Vagina (tissue), 2 donors: ENCODE data around the gene ADD1. TPM values are rescaled to one million over a fixed set of nuclear protein-coding genes. Genes with fewer than 3 reads are reported as not detected.

Source experiments
- DNase-seq, 2 donors: peaks; one replicate each; pipeline ENCODE4 v3.0.0-alpha.2; 2017; ENCODE audit errors: extremely low spot score in 2 of 2
- H3K27ac ChIP-seq: fragments of 200-600 bp; sonication (generic); one replicate; pipeline ENCODE4 v1.5.1; 2019
- H3K27me3 ChIP-seq: fragments of 200-600 bp; sonication (generic); one replicate; pipeline ENCODE4 v1.5.1; 2019
- H3K36me3 ChIP-seq, 2 donors: fragments of 200-600 bp; sonication (generic); one replicate each; pipeline ENCODE4 v1.5.1; 2017 to 2019
- H3K4me1 ChIP-seq: fragments of 200-600 bp; sonication (generic); one replicate; pipeline ENCODE4 v1.5.1; 2019
- H3K4me3 ChIP-seq, 2 donors: fragments of 200-600 bp; sonication (generic); 1 replicate in 1 of 2; 2 replicates in 1 of 2; pipeline ENCODE4 v1.5.1; 2016 to 2019
- H3K9me3 ChIP-seq: fragments of 200-600 bp; sonication (generic); one replicate; pipeline ENCODE4 v1.5.1; 2019
- POLR2A ChIP-seq, 2 donors: fragments of 450-650 bp; IDR thresholded peaks; one replicate each; pipeline ENCODE4 v1.6.1; 2017; ENCODE audit warnings: antibody characterized with exemption in 2 of 2, mild to moderate bottlenecking in 2 of 2, moderate library complexity in 2 of 2
- POLR2AphosphoS5 ChIP-seq, 2 donors: sonication (generic); formaldehyde crosslinking; IDR thresholded peaks; one replicate each; pipeline ENCODE4 v1.9.0; 2017; ENCODE audit warnings: antibody characterized with exemption in 2 of 2, mild to moderate bottlenecking in 2 of 2, low read depth in 1 of 2; ENCODE audit not compliant: insufficient read depth in 1 of 2
- intact Hi-C: fragments of 100-400 bp; cut with DNase I; formaldehyde crosslinking; loops from one replicate; pipeline ENCODE4 v1.15.1; 2023
- total RNA-seq: library from RNA; depleted of rRNA; stranded (reverse); fragments of >200 nt; gene quantifications from one replicate; pipeline ENCODE4 v1.2.3, GENCODE V29; 2016
- TF ChIP-seq, protein P1 (sequence below), 3 experiments: fragments of 450-650 bp in 2 of 3; fragments of 200-600 bp in 1 of 3; sonication (generic) in 1 of 3; IDR thresholded peaks; one replicate each; pipeline ENCODE4 v1.5.1; 2017 to 2019; ENCODE audit warnings: antibody characterized with exemption in 3 of 3, mild to moderate bottlenecking in 2 of 3, moderate library complexity in 2 of 3

ADD1 gene
- total RNA-seq, 1 donor from 2014 or later: 228 TPM

- no peak overlapping the region for H3K4me3 ChIP-seq
- intact Hi-C loops: no loop called here
- no peaks in the 10 kb centered on the region for H3K9me3 ChIP-seq
- H3K36me3 ChIP-seq: peaks cover 0 to 39% of the 10 kb centered on the region in 2 donors
- no peak for DNase-seq
- H3K4me1 ChIP-seq: peaks cover 7% of the 10 kb centered on the region
- TF ChIP-seq, protein P1, sequence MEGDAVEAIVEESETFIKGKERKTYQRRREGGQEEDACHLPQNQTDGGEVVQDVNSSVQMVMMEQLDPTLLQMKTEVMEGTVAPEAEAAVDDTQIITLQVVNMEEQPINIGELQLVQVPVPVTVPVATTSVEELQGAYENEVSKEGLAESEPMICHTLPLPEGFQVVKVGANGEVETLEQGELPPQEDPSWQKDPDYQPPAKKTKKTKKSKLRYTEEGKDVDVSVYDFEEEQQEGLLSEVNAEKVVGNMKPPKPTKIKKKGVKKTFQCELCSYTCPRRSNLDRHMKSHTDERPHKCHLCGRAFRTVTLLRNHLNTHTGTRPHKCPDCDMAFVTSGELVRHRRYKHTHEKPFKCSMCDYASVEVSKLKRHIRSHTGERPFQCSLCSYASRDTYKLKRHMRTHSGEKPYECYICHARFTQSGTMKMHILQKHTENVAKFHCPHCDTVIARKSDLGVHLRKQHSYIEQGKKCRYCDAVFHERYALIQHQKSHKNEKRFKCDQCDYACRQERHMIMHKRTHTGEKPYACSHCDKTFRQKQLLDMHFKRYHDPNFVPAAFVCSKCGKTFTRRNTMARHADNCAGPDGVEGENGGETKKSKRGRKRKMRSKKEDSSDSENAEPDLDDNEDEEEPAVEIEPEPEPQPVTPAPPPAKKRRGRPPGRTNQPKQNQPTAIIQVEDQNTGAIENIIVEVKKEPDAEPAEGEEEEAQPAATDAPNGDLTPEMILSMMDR (IDR thresholded peaks at IDR 0.05): no peak
- TF ChIP-seq POLR2A (IDR thresholded peaks at IDR 0.05) (no peak), POLR2AphosphoS5 (IDR thresholded peaks at IDR 0.05; ENCODE audit: insufficient read depth in 1 of 2, low read depth in 1 of 2) (no peak)
- no peak overlapping the region for H3K27ac ChIP-seq
- no peaks in the 10 kb centered on the region for H3K27me3 ChIP-seq
Measured at GRCh38 chr4:2887343-2887742, 43.7 kb downstream of the ADD1 start.

GRCh38 chr4:2888886-2889285 is 45.2 kb downstream of the ADD1 start:
- no peak for TF ChIP-seq POLR2A (IDR thresholded peaks at IDR 0.05)
- TF ChIP-seq, protein P1 (IDR thresholded peaks at IDR 0.05): no peak
- TF ChIP-seq POLR2AphosphoS5 (IDR thresholded peaks at IDR 0.05; ENCODE audit: insufficient read depth in 1 of 2, low read depth in 1 of 2): no peak
- Histone ChIP-seq H3K4me3 (no peak overlapping the region), H3K36me3 (peaks cover 0 to 38% of the 10 kb centered on the region in 2 donors), H3K4me1 (peaks cover 7% of the 10 kb centered on the region), H3K27me3 (no peaks in the 10 kb centered on the region), H3K27ac (no peak overlapping the region), H3K9me3 (no peaks in the 10 kb centered on the region)
- no peak for DNase-seq
- intact Hi-C loops: no loop called here

- TF ChIP-seq, protein P1 (IDR thresholded peaks at IDR 0.05): no peak
- TF ChIP-seq POLR2AphosphoS5 (IDR thresholded peaks at IDR 0.05; ENCODE audit: insufficient read depth in 1 of 2, low read depth in 1 of 2) (no peak), POLR2A (IDR thresholded peaks at IDR 0.05) (no peak)
- intact Hi-C loops: no loop called here
- Histone ChIP-seq H3K27ac (no peak overlapping the region), H3K36me3 (peaks cover 0 to 40% of the 10 kb centered on the region in 2 donors), H3K4me3 (no peak overlapping the region), H3K9me3 (no peaks in the 10 kb centered on the region), H3K4me1 (peaks cover 7% of the 10 kb centered on the region), H3K27me3 (no peaks in the 10 kb centered on the region)
- DNase-seq: no peak
Measured at GRCh38 chr4:2891294-2891693, 47.6 kb downstream of the ADD1 start.

GRCh38 chr4:2893772-2894171 is 50.1 kb downstream of the ADD1 start:
- DNase-seq: no peak
- Histone ChIP-seq H3K4me3 (no peak overlapping the region), H3K4me1 (peaks cover 7% of the 10 kb centered on the region), H3K27me3 (no peaks in the 10 kb centered on the region), H3K9me3 (no peaks in the 10 kb centered on the region), H3K27ac (no peak overlapping the region), H3K36me3 (peaks cover 0 to 47% of the 10 kb centered on the region in 2 donors)
- TF ChIP-seq, protein P1 (IDR thresholded peaks at IDR 0.05): no peak
- TF ChIP-seq POLR2AphosphoS5 (IDR thresholded peaks at IDR 0.05; ENCODE audit: insufficient read depth in 1 of 2, low read depth in 1 of 2) (no peak), POLR2A (IDR thresholded peaks at IDR 0.05) (no peak)
- intact Hi-C loops: no loop called here

DNA sequence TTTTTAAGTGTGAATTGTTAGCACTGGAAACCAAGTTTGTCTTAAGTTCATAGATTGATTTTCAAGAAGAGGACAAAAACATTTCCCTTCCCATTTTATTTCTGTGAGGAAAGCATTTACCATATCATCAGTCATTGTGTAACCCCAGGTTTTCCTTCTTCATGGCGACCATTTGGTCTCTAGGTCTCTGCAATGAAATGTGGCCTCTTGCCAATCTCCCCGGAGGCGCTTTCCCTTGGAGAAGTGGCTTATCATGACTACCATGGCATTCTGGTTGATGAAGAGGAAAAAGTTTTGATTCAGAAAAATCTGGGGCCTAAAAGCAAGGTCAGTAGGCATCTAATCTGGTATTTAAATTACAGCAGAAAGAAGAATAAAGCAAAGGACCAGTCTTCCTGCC is 54.4 kb downstream of the ADD1 start:
- H3K27ac ChIP-seq: no peak overlapping the region
- no peak for DNase-seq
- TF ChIP-seq, protein P1 (IDR thresholded peaks at IDR 0.05): no peak
- TF ChIP-seq POLR2AphosphoS5 (IDR thresholded peaks at IDR 0.05; ENCODE audit: insufficient read depth in 1 of 2, low read depth in 1 of 2) (no peak), POLR2A (IDR thresholded peaks at IDR 0.05) (no peak)
- intact Hi-C loops: no loop called here
- no peaks in the 10 kb centered on the region for H3K9me3 ChIP-seq
- H3K4me3 ChIP-seq: no peak overlapping the region
- H3K27me3 ChIP-seq: no peaks in the 10 kb centered on the region
- H3K4me1 ChIP-seq: no peaks in the 10 kb centered on the region
- peaks cover 0 to 78% of the 10 kb centered on the region in 2 donors for H3K36me3 ChIP-seq
